NCI-H1694 (cell line): ENCODE results near the gene COX6A1.

Experiments
- DNase-seq: peaks from one replicate; lab custom pipeline; 2025; lab: John Stamatoyannopoulos, UW

The COX6A1 gene

GRCh38 chr12:120437735-120438494, at the start of gene COX6A1:
Gene COX6A1, plus strand, starts transcription at chr12:120438113. Its CDS starts 14 bp downstream, at chr12:120438127.
- peak; percentile 98 for DNase-seq

DNA sequence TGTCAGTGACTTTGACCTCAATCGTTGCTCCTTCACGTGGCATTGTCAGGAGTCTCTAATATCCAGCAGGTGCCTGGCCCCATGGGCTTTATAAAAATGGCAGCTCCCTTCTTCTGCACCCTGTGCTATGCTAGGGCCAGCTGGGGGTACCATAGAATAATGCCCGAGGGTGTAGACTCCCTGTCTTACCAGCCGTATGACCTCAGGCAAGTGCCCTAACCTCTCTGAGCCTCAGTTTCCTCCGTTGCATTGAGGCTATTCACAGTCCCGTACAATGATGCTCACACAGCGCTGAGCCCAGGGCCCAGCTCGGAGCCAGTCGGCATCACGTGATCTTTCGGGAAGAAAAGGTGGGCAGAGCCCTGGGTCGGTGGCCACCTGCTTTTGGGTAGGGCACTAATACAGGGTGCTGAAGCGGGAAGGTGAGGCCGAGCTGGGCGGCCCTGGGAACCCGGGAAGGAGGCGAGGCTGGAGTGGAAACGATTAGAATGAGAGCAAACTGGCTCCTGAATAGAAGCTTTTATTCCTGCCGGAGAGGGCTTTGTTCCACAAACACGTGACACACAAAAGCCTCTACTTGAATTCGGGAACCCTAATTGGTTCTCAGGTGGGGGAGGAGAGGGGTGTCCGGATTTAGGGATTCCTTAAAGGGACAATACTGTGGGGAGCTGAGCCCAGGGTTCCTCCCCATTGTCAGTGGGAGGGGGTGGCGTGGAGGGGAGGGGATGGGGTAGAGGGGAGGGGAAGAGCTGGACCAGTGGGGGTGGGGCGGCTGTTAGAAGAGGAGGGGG, 49.0 kb upstream of the COX6A1 start:
- DNase-seq = no peak

DNA sequence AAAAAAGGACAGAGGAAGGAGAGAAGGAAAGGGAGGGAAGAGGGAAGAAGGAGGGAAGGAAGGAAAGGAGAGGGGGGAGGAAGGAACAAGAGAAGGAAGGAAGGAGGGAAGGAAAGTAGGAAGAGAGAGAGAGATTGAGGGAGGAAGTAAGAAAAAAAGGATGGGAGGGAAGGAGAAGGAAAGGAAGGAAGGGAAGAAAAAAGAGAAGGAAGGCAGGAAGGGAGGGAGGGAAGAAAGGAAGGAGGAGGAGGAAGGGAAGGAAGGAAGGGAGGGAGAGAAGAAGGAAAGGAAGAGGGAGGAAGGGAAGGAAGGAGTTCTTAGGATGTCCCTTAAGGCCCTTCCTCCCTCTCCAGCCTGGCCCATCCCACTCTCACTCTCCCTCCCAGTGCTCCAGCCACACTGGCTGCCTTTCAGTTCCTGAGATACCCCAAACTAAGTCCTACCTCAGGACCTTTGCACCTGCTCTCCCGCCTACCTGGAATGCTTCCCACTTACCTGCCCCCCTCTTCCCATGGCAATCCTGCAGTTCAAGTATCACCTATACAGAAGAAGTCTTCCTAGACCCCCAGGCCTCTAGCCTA, 47.3 kb upstream of the COX6A1 start:
- DNase-seq = no peak

DNA sequence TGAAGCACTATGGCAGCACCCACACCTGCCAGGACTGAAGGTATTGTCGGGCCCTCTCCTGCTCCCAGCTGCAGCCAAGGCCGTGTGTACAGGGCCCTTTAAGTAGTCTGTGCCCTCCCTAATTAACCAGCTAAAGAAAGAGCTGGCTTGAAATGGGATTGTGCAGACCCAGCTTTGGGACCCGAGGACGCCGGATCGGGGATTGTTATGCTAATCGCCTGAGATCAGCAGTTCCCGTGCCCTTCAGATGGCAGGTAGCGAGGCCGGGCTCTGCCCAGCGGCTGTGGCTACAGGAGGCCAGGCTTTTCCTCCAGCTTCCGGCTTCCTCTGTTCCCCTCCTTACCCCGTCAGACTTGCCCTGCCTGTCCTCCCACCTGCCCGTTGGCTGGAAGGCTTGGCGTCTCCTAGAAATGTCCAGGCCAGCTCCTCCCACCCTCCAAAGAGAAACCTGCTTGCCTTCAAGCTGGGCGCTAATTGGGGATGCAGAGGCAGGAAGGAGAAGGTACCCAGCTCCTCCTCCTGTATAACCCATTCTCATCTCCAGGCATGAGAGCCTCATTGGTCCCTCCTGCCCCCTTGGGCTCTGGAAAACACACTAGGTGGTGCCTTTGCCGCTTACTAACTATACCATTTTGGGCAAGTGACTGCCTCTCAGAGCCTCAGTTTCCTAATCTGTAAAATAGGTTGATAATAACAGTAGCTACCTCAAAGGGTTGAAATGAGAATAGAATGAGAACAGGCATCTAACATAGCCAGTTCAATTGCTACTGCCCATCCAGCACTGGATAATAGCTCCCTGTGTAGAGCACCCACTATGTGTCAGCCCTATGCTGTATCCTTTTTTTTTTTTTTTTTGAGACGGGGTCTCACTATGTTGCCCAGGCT, 43.2 kb upstream of the COX6A1 start:
- DNase-seq = no peak

DNA sequence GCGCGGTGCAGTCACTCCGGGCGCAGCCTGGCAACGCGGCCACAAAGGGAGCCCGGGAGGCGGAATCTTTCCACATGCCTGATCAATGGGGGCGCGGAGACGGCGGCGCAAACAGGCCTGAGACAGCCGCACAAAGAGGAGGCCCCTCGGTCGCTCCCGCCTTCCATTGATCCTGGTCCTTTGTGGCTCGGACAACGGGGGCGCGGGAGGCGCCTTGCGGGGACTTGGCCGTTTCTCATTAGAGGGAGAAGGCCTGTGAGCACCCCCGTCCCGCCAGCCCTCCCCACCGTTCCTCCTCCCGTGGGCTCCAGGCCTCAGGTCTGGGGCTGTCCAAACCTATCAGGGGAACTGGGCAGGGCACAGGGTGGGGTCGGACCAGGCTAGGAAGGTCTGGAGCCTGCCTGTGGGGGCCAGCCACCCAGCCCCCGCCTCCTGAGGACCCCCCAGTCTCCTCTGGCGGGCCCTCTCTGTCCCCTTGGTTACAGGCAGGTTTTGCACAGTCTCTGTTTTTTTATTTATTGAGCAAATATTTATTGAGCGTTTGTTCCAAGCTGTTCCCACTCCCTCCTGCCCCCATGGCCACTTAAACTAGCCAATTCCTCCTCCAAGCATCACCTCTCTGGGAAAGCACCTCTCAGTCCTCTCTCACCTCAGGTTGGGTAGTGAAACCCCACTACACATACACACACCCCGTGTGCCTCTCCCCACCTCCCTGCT, 39.9 kb upstream of the COX6A1 start:
- no peak for DNase-seq

DNA sequence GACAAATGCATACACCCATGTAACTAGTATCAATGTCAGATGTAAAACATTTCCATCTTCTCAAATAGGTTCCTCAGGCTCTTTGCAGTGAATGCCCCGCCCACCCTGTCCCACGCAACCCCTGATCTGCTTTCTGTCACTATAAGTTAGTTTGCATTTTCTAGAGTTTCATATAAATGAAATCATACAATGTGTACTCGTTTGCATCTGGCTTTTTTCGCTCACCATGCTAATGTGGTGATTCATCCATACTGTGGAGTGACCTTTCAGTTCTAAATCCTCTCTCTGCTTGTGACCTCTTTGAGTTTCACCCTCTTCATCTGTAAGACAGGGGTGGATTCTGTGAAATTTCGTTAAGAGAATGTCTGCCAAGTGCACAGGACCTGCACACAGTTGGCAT, 38.4 kb upstream of the COX6A1 start:
- DNase-seq = no peak

- no peak for DNase-seq
These were observed 35.7 kb upstream of the COX6A1 start for GRCh38 chr12:120402217-120402616.

- DNase-seq = no peak
These were observed 34.0 kb upstream of the COX6A1 start for GRCh38 chr12:120403869-120404268.

GRCh38 chr12:120404271-120404670, 33.6 kb upstream of the COX6A1 start:
- no peak for DNase-seq

- no peak for DNase-seq
These were observed 31.8 kb upstream of the COX6A1 start for GRCh38 chr12:120406069-120406468.

- no peak for DNase-seq
These were observed 31.4 kb upstream of the COX6A1 start for GRCh38 chr12:120406553-120406952.

GRCh38 chr12:120408771-120409170, 29.1 kb upstream of the COX6A1 start:
- DNase-seq = no peak

- no peak for DNase-seq
These were observed 25.5 kb upstream of the COX6A1 start for GRCh38 chr12:120412421-120412820.

- no peak for DNase-seq
These were observed 23.8 kb upstream of the COX6A1 start for GRCh38 chr12:120413901-120414695.

DNA sequence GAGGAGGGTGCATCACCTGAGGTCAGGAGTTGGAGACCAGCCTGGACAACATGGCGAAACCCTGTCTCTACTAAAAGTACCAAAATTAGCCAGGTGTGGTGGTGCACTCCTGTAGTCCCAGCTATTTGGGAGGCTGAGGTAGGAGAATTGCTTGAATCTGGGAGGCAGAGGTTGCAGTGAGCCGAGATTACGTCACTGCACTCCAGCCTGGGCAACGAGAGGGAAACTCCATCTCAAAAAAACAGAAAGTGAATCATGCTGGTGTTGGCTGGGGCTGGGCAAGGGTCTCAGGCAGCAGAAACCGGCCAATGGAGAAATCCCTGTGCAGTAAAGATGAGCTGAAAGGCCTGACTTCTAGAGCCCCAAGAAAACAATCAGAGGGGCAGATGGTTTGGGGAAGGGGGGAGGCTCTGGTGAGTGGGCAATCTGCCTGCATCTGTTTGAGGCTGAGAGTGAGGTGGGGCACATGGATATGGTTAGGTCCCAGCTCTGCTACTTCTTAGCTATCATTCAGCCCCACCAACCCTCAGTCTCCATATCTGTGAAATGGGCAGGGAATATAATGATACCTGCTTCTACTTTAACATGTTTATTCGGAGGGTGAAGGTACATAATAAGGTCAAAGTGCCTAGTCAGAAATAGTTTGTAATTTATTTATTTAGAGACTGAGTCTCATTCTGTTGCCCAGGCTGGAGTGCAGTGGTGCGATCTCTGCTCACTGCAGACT, 21.3 kb upstream of the COX6A1 start:
- DNase-seq = no peak

DNA sequence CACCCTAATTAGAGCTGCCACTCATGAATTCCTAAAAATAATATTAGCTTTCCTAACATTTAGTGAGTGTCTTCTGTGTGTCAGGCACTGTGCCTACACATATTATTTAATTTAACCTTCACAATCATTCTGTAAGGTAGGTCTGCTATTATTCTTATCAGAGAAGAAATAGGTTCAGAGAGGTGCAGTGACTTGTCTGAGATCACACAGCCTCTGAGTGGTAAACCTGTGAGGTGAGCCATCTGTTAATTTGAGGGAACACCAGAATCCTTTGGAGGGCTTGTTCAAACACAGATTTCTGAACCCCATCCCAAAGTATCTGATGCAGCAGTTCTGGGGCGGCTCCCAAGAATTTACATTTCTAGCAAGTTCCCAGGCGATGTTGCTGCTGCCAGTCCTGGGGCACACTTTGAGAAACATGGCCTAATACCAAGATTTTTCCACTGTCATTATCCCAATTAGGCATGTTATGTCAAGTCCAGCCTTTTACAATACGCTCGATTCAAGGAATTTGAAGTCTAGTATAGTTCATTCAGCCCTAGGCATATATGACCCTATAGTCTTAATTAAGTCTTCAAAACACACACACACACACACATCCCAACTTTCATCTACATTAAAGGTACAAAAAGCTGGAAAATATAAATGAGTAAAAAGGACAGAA, 19.9 kb upstream of the COX6A1 start:
- no peak for DNase-seq

DNA sequence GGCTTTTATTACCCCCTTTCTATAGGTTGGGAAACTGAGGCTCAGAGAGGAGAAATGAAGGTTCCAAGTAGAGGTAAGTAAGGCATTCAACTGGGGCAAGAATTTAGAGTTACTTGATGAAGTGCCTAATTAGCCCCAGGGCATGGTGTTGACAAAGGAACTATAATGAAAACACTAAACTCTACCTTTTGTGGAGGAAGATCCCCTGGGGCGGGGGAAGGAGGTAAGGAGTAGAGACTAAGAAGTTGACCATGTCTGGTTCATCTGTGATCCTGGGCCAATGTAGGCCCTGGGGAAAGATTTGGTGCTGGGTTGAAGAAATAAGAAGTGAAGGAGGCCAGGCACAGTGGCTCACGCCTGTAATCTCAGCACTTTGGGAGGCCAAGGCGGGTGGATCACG, 16.2 kb upstream of the COX6A1 start:
- DNase-seq = no peak

DNA sequence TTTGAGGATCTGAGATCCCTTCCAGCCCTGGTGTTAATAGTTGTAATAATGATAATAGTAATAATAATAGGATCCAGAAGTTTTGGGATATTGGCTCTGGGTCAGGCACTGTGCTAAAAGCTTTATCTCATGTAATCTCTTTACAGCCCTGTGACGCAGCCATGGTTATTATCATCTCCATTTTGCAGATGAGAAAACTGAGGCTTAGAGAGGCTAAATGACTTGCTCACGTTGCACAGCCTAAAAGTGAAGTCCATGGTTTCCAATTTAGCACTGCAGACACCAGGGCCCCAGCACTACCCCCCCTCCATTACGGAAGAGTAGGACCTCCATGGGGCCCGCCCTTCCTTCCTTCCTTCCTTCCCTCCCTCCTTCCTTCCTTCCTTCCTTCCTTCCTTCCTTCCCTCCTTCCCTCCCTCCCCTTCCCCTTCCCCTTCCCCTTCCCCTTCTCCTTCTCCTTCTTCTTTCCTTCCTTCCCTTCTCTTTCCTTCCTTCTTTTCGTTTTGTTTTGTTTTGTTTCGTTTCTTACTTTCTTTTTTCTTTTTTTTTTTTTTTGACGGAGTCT, 14.9 kb upstream of the COX6A1 start:
- DNase-seq = no peak

DNA sequence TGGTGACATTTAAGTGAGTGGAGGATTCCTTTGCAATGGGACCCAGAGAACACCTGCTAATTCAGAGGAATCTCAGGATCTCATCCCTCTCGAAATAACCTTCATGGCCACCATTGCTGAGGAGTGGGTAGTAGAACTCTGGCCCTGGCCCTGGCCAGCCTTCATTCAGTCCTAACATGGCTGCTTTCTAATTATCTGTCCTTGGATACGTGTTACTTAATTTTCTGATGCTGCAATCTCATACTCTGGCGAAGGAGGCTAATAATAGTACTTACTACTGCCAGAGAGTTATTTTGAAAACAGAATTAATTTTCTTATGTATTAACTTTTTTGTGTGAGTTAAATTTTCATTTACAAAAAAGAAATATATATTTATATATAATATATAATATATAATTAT, 12.1 kb upstream of the COX6A1 start:
- no peak for DNase-seq
